Body of pancreas (tissue), 4 donors: ENCODE measurements around the gene RTL10. TPM values are rescaled to one million over a fixed set of nuclear protein-coding genes. Genes with fewer than 3 reads are reported as not detected.

Experiments used
- ATAC-seq: fragments of 150-250 bp; one replicate; pipeline ENCODE4 v1.9.1; 2016
- DNase-seq, 4 donors: peaks; one replicate each; pipeline ENCODE4 v3.0.0-alpha.2; 2019
- H3K27ac ChIP-seq, 4 donors: fragments of 200-600 bp; sonication (generic); 1 replicate in 3 of 4; 2 replicates in 1 of 4; pipeline versions ENCODE4 v1.5.1 to v1.6.1; 2016 to 2019; ENCODE audit warnings: mild to moderate bottlenecking in 1 of 4, mixed read lengths in 1 of 4, moderate library complexity in 1 of 4
- H3K27me3 ChIP-seq, 2 donors: fragments of 200-600 bp; sonication (generic); one replicate each; pipeline ENCODE4 v1.6.0; 2016; ENCODE audit warnings: mild to moderate bottlenecking in 1 of 2
- H3K36me3 ChIP-seq, 2 donors: fragments of 200-600 bp; sonication (generic); replicated peaks in 1 of 2; 2 replicates each; pipeline ENCODE4 v1.5.1; 2016; ENCODE audit warnings: low read depth in 2 of 2; ENCODE audit not compliant: insufficient read depth in 1 of 2
- H3K4me1 ChIP-seq: fragments of 200-600 bp; sonication (generic); one replicate; pipeline ENCODE4 v1.6.0; 2016
- H3K4me3 ChIP-seq, 2 donors: fragments of 200-600 bp; sonication (generic); 1 replicate in 1 of 2; 2 replicates in 1 of 2; pipeline ENCODE4 v1.5.1; 2016 to 2019
- H3K9me3 ChIP-seq, 3 donors: fragments of 200-600 bp; sonication (generic); 1 replicate in 2 of 3; 2 replicates in 1 of 3; pipeline ENCODE4 v1.5.1; 2016
- CTCF ChIP-seq, 7 experiments: fragments of 450-650 bp in 4 of 7; fragments of 200-600 bp in 3 of 7; sonication (generic) in 3 of 7; IDR thresholded peaks; one replicate each; pipeline ENCODE4 v1.5.1; 2016 to 2019; ENCODE audit warnings: antibody characterized with exemption in 7 of 7
- POLR2A ChIP-seq, 3 donors: fragments of 450-650 bp; IDR thresholded peaks; one replicate each; pipeline ENCODE4 v1.6.1; 2016; ENCODE audit warnings: antibody characterized with exemption in 3 of 3, mild to moderate bottlenecking in 2 of 3
- WGBS, 2 donors: methylation state at CpG; one replicate each; pipeline ENCODE4 v1.1.5; 2017; 5-methylcytosine and 5-hydroxymethylcytosine counted together
- intact Hi-C: fragments of 100-400 bp; cut with DNase I; formaldehyde crosslinking; loops from one replicate; pipeline ENCODE4 v1.15.1; 2023
- total RNA-seq, 2 donors: library from RNA; depleted of rRNA; stranded (reverse); fragments of >200 nt; gene quantifications; one replicate each; pipeline ENCODE4 v1.1.0, GENCODE V29; 2016

Gene RTL10
- total RNA-seq, 2 donors from 2014 or later, result 10.2 to 14.8 TPM

- intact Hi-C loops, result no loop called here
- Histone ChIP-seq H3K27me3 (no peaks in the 10 kb centered on the region), H3K4me3 (no peak overlapping the region), H3K36me3 (peaks cover 0 to 1% of the 10 kb centered on the region in 2 donors), H3K4me1 (no peaks in the 10 kb centered on the region), H3K27ac (no peak overlapping the region), H3K9me3 (no peaks in the 10 kb centered on the region)
- ATAC-seq (no peak), DNase-seq (no peak)
- no peak for TF ChIP-seq POLR2A (IDR thresholded peaks at IDR 0.05)
- no peak for TF ChIP-seq CTCF (IDR thresholded peaks at IDR 0.05)
- WGBS, 2 donors, result 88 to 99% methylated on average over 8 of the region's 9 CpGs
These were observed 35.3 kb upstream of the RTL10 start for GRCh38 chr22:19889951-19890350.

GRCh38 chr22:19888131-19888746 lies 33.6 kb upstream of the RTL10 start:
- Histone ChIP-seq H3K27me3 (no peaks in the 10 kb centered on the region), H3K4me1 (no peaks in the 10 kb centered on the region), H3K27ac (no peak overlapping the region), H3K36me3 (no peaks in the 10 kb centered on the region), H3K4me3 (no peak overlapping the region), H3K9me3 (no peaks in the 10 kb centered on the region)
- DNase-seq (no peak), ATAC-seq (no peak)
- TF ChIP-seq CTCF (IDR thresholded peaks at IDR 0.05) (no peak), POLR2A (IDR thresholded peaks at IDR 0.05) (no peak)
- 94 to 95% methylated on average over 15 to 16 of the region's 17 CpGs for WGBS, 2 donors
- intact Hi-C loops, result no loop called here

- Histone ChIP-seq H3K4me1 (no peaks in the 10 kb centered on the region), H3K36me3 (no peaks in the 10 kb centered on the region), H3K27me3 (no peaks in the 10 kb centered on the region), H3K9me3 (no peaks in the 10 kb centered on the region), H3K4me3 (no peak overlapping the region), H3K27ac (no peak overlapping the region)
- intact Hi-C loops, result no loop called here
- TF ChIP-seq CTCF (IDR thresholded peaks at IDR 0.05) (no peak), POLR2A (IDR thresholded peaks at IDR 0.05) (no peak)
- peak in 1 of 4 donors; percentile 7 for DNase-seq
- ATAC-seq, result no peak
- WGBS, 2 donors, result 80 to 87% methylated on average over 7 to 16 of the region's 16 CpGs
These were observed 32.7 kb upstream of the RTL10 start for GRCh38 chr22:19887256-19887985.

- peak in 1 of 4 donors; percentile 6 for DNase-seq
- Histone ChIP-seq H3K9me3 (no peaks in the 10 kb centered on the region), H3K27ac (no peak overlapping the region), H3K4me1 (no peaks in the 10 kb centered on the region), H3K4me3 (no peak overlapping the region), H3K36me3 (no peaks in the 10 kb centered on the region), H3K27me3 (no peaks in the 10 kb centered on the region)
- TF ChIP-seq POLR2A (IDR thresholded peaks at IDR 0.05) (no peak), CTCF (IDR thresholded peaks at IDR 0.05) (no peak)
- ATAC-seq, result no peak
- intact Hi-C loops, result no loop called here
- 69 to 81% methylated on average over 11 to 12 of the region's 12 CpGs for WGBS, 2 donors
These were observed 32.1 kb upstream of the RTL10 start for GRCh38 chr22:19886605-19887255.
